Stimulated activated CD4-positive, alpha-beta T cell treated with anti-CD3 and anti-CD28 coated beads, Interleukin-2, amount 100 ng/mL, for 48 hours (primary cell): ENCODE measurements around the gene SOX5.
"Not testable (repeated sequence)": the region's sequence is repeated elsewhere in the genome, so short reads cannot be mapped to it uniquely, and the experiment has no call there.

Source experiments
- DNase-seq, 2 donors: peaks; one replicate each; pipeline ENCODE4 v3.0.0-alpha.2; 2020

SOX5 gene

DNA sequence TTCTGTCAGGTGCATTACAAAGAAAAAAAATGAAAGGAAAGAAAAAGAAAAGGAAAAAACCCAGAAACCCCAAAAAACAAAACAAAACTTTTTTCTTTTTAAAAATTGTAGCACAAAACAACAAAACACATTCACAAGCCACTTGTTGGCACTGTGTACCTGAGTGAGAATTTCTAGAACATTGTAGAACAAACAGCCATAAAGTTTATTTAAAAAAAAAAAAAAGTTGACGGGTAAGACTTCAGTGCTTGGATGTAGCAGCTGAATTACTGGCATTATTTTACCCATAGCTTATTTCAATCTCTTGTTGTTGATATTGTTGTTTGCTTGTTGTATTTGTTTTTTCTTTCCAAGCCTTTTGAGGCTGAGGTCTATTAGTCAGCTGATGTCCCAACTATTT lies 415.8 kb downstream of the SOX5 start:
- DNase-seq: no peak

DNA sequence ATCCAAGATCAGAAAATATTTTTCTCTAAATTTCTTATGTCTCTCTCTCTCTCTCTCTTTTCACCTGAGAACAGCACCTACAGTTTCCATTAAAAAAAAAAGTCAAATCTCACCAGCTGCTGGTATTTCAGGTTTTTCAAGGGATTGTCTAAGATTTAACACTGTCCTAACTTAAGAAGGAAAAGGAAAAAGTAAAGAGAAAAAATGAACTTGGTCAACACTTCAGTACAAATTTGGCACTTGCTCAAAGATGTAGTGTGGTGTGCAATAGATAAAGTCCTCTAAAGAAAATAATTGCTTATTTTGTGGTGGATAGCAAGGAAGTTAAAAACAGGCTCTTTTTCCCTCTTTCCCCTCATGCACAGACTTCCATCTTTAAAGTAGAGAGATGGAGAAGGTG lies 416.2 kb downstream of the SOX5 start:
- no peak for DNase-seq

DNA sequence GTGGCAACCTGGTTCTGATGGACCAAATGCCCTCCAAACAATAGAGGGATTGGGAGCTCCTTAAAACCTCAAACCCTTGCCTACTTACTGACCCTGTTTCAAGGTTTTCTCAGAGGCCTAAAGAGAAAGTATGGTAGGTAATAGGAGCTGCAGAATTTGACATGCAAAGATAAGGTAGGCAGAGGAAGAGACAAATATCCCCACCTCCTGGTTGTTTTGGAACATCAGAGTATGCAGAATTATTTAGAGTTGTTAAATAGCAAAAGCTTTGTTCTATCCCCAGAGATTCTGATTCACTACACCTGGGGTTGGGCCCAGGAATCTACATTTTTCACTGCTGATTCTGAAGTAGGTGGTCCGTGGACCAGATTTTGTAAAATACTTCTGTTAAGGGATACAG lies 421.2 kb downstream of the SOX5 start:
- DNase-seq: no peak

DNA sequence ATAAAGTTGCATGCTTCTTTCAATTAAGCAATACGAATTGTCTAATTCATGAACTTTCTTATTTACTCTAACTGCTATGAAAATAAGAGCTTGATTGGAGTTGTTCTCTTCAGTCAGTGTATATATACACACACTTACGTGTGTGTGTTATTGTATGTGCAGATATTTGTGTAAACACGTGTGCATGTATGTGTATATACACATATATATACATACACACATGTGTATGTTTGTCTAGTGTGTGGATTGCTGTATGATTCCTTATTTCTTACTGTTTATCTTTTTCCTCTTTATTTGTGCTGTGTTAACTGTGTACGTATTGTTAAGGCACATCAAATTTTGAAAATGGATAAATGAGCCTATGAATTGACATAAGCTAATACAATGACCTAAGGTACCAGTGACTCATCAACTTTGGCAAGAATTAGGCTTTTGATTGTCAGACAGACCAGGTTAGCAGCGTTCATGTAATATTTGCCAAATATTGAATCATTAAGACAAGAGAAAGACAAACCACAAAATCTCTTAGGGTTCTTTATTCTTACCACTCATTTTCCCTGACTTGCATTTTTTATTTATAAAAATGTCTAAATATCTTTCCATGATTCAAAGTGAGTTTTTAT lies 423.9 kb downstream of the SOX5 start:
- no peak for DNase-seq

DNA sequence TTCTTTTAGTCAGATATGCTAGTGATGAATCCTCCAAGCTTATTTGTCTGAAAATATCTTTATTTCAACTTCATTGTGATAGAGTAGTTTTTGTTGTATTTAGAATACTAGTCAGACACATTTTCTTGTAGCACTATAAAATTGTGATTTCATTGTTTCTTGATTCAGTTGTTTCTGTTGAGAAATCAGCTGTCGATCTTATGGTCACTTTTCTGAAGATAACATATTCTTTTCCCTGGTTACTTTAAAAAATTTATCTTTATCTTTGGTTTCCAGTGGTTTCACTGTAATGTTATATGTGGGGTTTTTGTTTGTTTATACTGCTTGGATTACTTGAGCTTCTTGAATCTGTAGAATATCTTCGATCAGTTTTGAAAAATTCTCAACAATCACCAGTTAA lies 426.1 kb downstream of the SOX5 start:
- no peak for DNase-seq

DNA sequence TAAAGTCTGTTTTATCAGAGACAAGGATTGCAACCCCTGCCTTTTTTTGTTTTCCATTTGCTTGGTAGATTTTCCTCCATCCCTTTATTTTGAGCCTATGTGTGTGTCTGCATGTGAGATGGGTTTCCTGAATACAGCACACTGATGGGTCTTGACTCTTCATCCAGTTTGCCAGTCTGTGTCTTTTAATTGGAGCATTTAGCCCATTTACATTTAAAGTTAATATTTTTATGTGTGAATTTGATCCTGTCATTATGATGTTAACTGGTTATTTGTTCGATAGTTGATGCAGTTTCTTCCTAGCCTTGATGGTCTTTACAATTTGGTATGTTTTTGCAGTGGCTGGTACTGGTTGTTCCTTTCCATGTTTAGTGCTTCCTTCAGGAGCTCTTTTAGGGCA lies 430.0 kb downstream of the SOX5 start:
- not testable (repeated sequence) for DNase-seq

DNA sequence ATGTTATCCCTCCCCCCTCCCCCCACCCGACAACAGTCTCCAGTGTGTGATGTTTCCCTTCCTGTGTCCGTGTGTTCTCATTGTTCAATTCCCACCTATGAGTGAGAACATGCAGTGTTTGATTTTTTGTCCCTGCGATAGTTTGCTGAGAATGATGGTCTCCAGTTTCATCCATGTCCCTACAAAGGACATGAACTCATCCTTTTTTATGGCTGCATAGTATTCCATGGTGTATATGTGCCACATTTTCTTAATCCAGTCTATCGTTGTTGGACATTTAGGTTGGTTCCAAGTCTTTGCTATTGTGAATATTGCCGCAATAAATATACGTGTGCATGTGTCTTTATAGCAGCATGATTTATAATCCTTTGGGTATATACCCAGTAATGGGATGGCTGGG lies 433.7 kb downstream of the SOX5 start:
- DNase-seq: not testable (repeated sequence)

DNA sequence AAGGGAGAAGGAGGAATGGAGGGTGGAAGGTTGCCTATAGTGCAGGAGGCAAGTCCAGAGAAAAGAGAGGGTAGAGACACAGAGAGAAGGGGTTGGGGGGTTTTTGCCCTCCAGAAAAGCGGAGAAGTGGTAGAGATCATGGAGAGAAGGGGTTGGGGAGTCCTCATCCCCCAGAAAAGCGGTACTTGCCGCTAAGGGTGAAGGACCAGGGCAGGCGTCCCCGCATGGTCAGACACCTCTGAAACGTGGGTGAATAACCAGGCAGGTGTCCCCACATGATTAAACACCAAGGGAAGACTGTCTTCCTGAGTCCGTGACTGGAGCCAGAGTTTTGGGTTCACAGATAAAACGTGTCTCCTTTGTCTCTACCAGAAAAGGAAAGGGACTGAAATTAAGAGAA lies 439.0 kb downstream of the SOX5 start:
- no peak for DNase-seq

DNA sequence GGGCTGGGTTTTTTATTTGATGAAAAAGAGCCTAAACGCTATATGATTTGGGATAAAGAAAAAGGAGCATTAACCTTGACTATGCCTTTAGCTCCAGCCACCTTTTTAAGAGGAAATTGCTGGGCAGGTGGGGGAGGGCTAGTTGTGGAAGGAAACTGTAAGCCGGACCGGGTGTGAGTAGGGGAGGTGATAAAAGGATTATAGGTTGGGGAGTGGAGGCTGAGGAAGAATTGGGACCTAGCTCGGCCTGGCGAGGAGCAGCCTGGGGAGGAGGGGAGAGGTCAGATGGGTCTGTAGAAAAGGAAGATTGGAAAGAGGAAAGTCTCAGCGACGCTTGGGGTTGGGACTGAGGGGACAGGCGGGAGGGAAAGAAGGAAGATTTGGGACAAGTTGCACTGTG lies 439.6 kb downstream of the SOX5 start:
- not testable (repeated sequence) for DNase-seq

DNA sequence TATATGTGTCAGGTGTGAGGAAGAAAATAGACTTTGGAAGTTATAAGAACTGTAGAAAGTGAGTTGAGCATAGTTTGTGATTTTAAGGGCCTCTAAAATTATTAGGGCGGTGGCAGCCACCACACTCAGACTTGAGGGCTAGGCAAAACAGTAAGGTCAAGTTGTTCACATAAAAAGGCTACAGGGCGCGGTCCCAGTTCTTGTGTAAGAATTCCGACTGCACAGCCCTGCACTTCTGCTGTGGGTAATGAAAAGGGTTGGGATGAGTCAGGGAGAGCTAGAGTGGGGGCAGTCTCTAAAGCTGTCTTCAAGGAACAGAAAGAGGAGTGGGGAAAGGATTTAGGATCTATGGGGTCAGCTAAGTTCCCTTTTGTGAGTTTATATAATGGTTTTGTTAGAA lies 441.7 kb downstream of the SOX5 start:
- DNase-seq: not testable (repeated sequence)

DNA sequence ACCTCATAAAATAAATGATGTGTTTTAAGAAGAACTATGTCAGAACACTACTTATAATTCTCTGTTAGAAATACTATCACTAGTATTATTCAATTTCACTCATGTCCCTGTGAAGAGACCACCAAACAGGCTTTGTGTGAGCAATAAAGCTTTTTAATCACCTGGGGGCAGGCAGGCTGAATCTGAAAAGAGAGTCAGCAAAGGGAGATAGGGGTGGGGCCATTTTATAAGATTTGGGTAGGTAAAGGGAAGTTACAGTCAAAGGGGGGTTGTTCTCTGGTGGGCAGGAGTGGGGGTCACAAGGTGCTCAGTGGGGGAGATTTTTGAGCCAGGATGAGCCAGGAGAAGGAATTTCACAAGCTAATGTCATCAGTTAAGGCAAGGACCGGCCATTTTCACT lies 443.7 kb downstream of the SOX5 start:
- not testable (repeated sequence) for DNase-seq

DNA sequence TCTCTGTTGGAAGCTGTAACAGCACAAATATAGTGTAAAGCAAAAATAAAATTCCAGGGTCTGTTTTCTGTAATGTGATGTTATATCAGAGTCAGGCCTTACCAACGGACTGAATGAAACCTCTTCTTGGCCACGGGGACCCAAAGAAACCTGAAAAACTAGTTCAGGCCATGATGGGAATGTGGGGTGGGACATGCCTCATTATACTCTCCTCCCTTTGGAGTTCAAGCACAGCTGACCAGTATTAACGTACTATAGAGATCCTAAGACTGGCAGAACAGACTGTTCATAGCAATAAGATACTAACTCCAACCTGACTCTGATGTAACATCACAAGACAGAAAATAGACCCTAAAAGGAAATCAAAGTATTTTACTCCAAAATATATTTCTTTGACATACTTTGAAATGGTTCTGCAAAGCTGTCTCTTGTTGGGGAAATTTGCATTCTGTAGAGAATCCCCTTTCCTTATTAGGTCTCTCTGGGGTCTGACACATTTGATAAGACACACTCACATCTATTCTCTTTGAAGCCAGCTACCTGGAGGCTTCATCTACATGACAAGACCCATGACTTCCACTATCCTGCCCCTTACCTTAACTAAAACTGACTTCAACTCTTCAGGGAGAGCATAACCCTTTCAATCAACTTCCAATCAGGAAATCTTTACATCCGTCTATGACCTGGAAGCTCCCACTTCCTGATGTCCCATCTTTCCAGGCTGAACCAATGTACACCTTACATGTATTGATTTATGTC lies 444.6 kb downstream of the SOX5 start:
- DNase-seq: no peak

DNA sequence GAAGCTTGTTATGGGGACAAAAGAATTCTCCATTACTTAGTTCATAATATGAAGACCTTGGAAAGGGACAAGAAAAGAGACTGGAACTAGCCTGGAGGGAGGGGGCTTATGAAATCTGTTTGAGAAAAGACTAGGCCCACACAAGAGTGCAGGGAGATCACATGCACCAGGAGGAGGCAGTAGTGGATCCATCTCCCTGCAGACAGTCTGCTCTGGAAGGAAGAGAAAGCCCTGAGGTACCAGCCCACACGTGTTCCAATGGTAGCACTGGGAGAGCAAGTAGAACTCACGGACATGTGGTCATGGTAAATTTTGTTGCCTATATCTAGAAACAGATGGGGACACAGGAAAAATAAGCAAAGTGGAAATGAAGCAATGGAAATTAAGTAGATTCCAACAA lies 445.4 kb downstream of the SOX5 start:
- DNase-seq: no peak

DNA sequence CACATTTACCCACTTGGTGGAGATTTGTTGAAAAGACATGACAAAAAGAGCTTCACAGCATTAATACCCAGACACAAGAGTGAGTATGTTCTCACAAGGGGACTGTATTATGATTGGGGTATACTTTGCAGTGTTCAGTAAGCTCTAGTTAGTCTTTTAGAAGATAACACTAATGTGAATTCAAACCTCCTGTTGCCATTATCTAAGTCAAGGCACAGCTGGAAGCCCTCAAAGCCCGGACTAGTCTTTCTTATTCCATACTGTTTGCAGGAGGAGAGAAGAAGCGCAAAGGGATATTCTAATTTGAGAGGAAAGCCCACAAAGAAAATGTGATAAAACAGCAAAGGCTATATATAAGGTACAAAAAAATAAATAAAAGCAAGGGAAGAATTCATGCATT lies 445.9 kb downstream of the SOX5 start:
- no peak for DNase-seq

DNA sequence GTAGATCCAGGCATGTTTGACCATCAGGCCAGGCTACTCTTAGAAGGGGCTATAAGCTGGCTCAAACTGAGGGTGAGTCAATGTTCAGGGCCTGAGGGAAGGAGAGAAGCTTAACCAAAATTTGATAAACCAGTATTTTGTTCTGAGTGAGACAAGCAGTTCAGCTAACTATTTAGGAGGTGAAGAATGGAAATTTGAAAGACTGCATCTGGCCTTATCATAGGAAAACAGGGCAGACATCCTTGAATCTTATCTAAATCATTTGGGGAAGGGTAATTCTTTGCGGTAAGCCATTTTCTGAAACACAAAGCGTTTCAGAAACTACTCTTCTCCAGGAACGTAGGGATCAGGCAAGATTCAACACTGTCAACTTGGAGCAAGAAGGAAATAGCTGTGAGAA lies 447.2 kb downstream of the SOX5 start:
- DNase-seq: no peak

DNA sequence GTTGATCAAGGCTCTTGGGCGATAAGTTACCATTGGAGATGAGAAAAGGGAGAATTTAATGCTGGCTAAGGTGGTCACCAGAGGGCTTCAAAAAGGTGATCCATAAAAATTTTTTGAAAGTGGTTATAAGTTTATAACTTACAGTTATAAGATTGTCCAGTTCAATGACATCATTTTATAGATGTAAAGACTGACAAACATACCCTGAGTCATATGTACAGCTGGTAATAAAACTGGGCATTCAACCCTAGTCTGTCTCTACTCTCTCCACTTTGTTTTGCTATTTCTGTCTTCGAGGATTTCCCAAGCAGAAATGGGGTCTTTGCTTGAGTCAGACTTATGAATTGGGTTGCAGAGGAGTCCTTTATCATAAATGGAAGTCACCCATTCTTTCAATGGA lies 454.0 kb downstream of the SOX5 start:
- DNase-seq: no peak

DNA sequence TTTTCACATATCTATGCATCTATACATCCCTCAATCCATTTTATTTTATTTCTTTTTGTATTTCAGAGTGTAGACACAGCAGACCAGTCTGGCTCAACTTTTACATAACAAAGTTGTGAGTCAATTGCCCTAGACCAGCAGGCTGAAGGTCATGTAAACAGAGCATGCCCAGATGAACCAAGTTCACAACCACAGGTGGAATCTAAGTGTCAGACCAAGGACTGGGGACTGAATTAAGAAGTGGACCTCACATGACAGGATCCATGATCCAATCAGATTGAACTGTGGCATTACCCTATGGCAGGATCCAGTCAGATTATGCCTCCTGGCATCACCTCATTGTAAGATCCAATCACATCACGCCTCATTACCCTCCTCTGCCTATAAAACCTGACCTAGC lies 455.8 kb downstream of the SOX5 start:
- DNase-seq: no peak

DNA sequence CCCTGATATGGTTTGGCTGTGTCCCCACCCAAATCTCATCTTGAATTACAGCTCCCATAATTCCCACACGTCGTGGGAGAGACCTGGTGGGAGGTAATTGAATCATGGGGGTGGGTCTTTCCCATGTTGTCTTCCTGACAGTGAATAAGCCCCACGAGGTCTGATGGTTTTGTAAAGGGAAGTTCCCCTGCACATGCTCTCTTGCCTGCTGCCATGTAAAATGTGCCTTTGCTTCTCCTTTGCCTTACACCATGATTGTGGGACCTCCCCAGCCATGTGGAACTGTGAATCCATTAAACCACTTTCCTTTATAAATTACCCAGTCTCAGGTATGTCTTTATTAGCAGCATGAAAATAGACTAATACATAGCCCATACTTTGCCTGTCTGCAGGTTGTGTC lies 458.4 kb downstream of the SOX5 start:
- DNase-seq: not testable (repeated sequence)

DNA sequence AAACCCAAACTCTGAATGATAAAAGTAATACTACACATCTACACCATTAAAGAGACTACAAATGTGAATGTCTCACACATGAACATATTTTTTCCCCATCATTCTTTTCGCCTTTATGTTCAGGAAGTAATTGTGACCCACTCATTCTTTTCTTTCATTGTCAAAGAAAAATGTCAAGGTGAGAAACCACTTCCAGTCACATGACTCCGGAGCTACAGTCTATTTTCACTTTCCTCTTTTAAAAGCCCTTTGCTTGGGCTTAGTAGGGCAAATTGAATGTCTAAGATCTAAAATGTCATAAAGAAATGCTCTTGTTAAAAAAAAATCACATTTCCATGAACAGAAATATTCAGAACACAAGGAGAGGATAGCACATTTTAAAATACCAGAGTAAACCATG lies 461.3 kb downstream of the SOX5 start:
- DNase-seq: no peak

DNA sequence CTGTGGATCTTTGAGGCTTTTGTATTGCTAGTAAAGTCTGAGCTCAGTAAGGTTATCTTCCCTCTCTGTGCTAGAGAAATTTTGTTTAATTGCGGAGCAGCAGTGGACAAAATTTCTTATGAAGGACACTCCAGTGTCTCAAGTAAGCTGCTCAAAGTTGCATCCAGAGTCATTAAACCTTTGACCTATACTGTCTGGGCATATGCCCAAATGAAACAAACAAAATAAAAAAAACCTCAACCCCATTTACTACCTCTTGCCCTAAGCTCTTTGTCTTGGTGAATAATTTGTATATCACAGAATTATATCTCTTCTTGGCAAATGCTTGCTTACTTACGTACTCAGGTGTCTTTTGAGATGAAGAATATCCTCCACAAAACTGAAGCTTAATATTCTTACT lies 465.2 kb downstream of the SOX5 start:
- DNase-seq: no peak

DNA sequence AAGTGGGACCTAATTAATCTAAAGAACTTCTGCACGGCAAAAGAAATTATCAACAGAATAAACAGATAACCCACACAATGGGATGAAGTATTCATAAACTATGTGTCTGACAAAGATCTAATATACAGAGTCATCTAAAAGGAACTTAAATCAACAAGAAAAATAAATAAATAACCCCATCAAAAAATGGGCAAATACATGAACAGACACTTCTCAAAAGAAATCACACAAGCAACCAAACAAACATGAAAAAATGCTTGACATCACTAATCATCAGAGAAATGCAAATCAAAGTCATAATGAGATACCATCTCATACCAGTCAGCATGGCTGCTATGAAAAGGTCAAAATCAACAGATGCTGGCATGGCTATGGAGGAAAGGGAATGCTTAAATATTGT lies 466.9 kb downstream of the SOX5 start:
- DNase-seq: no peak
